WERI-Rb-1 (cell line): Measurements from ENCODE around the gene MEIS2.

Source experiments
- DNase-seq: peaks from one replicate; pipeline ENCODE4 v3.0.0-alpha.2; 2020
- H3K27ac ChIP-seq: fragments of 250-450 bp; sonication (Bioruptor Pico); 2 replicates; pipeline ENCODE4 v1.5.1; 2020; ENCODE audit warnings: mild to moderate bottlenecking, moderate library complexity
- H3K27me3 ChIP-seq: fragments of 250-450 bp; sonication (Bioruptor Pico); 2 replicates; pipeline ENCODE4 v1.5.1; 2021; ENCODE audit warnings: mild to moderate bottlenecking, low read depth, moderate library complexity; ENCODE audit not compliant: insufficient read depth, severe bottlenecking
- H3K36me3 ChIP-seq: fragments of 250-450 bp; sonication (Bioruptor Pico); 2 replicates; pipeline ENCODE4 v1.5.1; 2020; ENCODE audit warnings: mild to moderate bottlenecking, moderate library complexity
- H3K4me3 ChIP-seq: 2 replicates; pipeline ENCODE4 v1.5.1; 2011; ENCODE audit warnings: low read depth, mild to moderate bottlenecking, control low read depth, low read length
- H3K9me3 ChIP-seq: fragments of 250-450 bp; sonication (Bioruptor Pico); 2 replicates; pipeline ENCODE4 v1.5.1; 2021; ENCODE audit warnings: mild to moderate bottlenecking, moderate library complexity; ENCODE audit not compliant: severe bottlenecking
- TF ChIP-seq, protein P1 (sequence below): IDR thresholded peaks from 2 replicates; pipeline ENCODE4 v1.5.1; 2011; ENCODE audit warnings: low read depth, mild to moderate bottlenecking, control low read depth, inconsistent platforms, low read length

MEIS2 gene

DNA sequence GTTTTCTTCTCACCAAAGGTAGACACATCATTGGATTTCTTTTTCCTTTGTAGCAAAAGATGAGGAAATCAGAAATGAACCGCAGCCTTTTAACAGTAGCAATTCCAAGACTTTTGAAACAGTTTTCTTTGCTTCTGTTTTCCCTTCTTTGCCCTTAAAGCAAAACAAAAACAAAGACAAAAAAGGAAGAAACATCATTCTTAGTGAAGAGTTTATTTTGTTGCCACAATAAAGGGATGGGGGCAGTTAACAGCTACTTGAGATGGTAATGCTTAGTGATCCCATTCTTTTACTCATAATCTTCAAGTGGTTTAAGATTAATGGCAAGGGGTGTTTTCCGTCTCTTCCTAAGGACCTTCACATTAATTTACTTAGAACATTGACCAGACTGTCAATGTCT, 218.8 kb downstream of the MEIS2 start:
- TF ChIP-seq, protein P1, sequence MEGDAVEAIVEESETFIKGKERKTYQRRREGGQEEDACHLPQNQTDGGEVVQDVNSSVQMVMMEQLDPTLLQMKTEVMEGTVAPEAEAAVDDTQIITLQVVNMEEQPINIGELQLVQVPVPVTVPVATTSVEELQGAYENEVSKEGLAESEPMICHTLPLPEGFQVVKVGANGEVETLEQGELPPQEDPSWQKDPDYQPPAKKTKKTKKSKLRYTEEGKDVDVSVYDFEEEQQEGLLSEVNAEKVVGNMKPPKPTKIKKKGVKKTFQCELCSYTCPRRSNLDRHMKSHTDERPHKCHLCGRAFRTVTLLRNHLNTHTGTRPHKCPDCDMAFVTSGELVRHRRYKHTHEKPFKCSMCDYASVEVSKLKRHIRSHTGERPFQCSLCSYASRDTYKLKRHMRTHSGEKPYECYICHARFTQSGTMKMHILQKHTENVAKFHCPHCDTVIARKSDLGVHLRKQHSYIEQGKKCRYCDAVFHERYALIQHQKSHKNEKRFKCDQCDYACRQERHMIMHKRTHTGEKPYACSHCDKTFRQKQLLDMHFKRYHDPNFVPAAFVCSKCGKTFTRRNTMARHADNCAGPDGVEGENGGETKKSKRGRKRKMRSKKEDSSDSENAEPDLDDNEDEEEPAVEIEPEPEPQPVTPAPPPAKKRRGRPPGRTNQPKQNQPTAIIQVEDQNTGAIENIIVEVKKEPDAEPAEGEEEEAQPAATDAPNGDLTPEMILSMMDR: no peak
- Histone ChIP-seq H3K4me3 (no peak overlapping the region), H3K9me3 (no peaks in the 10 kb centered on the region), H3K27ac (no peak overlapping the region), H3K27me3 (no peaks in the 10 kb centered on the region), H3K36me3 (no peaks in the 10 kb centered on the region)
- DNase-seq: no peak

DNA sequence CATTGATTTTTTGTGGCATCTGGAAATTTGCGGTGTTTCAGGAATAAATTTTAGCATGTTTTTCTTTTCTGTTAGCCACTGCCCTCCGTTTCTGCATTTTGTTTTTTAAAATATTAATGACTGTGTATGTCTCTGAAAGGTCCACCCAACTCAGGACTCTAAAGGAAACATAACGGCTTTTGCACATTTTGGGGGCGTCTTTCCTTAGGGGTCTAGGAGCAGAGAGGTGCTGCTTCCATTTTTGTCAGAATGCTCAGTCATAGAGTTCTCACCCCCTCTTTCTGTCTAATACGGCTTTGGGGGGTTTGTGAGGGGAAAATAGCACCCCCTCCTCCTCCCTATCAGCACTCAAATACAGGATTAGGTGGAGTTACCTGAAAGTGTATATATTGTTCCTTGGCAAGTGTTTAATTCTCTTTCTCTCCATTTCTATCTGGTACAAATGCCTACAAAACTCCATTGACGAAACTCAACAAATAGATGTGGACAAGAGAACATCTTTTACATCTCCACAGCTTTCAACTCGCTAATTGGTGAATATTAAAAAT, 219.4 kb downstream of the MEIS2 start:
- H3K4me3 ChIP-seq: no peak overlapping the region
- TF ChIP-seq, protein P1: no peak
- no peak overlapping the region for H3K27ac ChIP-seq
- H3K27me3 ChIP-seq: no peaks in the 10 kb centered on the region
- no peak for DNase-seq
- no peaks in the 10 kb centered on the region for H3K36me3 ChIP-seq
- H3K9me3 ChIP-seq: no peaks in the 10 kb centered on the region

DNA sequence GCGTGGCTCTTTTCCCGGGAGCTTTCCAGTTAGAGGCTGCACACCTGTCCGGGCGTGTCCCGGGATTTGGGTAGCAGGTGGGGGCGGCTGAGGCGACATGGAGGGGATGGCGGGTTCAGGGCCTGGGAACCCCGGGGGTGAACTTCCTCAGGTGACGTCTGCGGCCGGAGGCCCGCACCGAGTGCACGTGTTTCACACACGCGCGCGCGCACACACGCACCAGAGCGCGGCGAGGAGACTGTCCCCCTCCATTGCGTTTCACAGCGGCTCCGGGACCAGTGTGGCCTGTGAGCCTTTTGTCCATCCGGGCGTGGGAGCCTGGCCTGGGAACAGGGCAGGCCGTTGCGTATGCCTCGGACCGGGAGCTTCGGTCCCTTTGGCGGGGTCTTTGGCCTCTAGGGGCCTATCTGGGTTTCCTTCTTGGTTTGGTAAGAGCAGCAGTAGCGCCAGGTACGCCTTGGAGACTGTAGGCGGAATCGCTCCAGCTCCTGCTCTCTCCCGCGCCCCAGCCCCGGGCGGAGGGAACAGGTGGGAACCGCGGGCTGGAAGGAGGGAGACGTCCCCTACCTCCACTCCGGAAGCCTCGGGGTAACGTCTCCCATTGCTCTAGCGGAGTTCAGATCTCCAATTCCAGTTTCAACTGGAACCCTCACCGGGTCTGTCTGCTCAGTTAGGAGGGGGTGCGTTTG, 220.0 kb downstream of the MEIS2 start:
- Histone ChIP-seq H3K27me3 (no peaks in the 10 kb centered on the region), H3K4me3 (peak overlapping the region; percentile 27), H3K9me3 (no peaks in the 10 kb centered on the region), H3K36me3 (no peaks in the 10 kb centered on the region), H3K27ac (peak overlapping the region; percentile 47)
- DNase-seq: no peak
- TF ChIP-seq, protein P1: no peak

DNA sequence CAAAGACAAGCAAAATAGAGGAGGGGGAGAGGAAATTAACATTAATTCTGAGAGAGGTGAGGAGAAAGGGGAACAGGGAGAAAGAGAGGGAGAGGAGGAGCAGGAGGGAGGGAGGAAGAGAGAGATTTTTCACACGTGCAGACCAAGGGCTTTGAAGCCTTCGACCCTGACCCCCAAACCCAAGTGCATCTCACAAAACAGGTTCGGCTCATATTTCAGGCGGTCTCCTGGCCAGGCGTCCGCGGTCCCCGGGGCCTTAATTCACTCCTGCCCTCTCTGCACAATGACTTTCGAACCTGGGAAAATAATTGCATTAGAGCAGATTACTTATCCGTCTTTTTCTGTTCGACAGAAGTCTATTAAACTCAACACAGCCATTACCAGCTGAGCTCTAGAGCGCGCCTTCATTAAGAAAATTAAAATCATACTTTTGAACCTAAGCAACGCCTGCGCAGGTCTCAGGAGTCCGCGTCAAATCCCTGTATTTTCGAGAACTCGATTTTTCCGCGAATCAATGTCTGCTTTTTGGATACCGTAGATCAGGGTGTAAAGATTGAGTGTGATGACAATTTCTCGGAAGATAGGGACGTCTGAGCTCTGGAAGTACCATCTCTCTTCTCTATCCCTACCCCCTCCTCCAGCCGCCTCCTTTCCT, 220.7 kb downstream of the MEIS2 start:
- Histone ChIP-seq H3K4me3 (peak overlapping the region; percentile 27), H3K36me3 (no peaks in the 10 kb centered on the region), H3K27ac (peak overlapping the region; percentile 47), H3K9me3 (no peaks in the 10 kb centered on the region), H3K27me3 (no peaks in the 10 kb centered on the region)
- TF ChIP-seq, protein P1: no peak
- no peak for DNase-seq

DNA sequence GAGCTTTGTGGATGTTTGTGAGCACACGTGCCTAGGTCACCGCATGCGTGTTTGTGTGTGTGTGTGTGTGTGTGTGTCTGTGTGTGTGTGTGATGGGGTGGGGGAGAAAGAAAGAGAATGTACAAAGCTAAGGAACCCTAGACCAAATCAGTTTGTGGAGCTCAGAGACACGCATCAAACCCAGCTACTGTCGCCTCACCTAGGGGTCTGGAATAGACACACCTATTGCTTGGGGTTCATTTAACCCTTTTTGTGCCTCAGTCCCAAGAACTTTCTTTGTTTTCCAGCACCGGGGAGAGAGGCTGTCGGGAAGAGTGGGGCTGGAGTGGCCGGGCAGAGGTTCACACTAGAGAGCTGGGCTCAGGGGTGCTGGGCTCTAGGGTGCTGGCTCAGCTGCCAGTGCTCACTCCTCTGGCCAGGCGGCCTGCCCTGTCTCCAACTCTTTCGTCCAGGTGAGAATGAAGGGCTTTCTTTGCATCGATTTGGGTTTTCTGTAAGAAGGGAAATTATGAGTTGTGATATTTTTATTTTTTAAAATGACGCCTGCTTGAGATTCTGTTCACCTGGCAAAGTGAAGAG, 221.6 kb downstream of the MEIS2 start:
- Histone ChIP-seq H3K4me3 (no peak overlapping the region), H3K27me3 (no peaks in the 10 kb centered on the region), H3K9me3 (no peaks in the 10 kb centered on the region), H3K27ac (no peak overlapping the region), H3K36me3 (no peaks in the 10 kb centered on the region)
- no peak for DNase-seq
- TF ChIP-seq, protein P1: no peak
